Islet precursor cell (in vitro differentiated cells): ENCODE measurements around the gene FLNC.

Experiments used
- DNase-seq: peaks from one replicate; pipeline ENCODE4 v3.0.0-alpha.2; 2018

FLNC gene

GRCh38 chr7:128830231-128831177 lies at the start of gene FLNC:
Gene FLNC, plus strand, starts transcription at chr7:128830406. Its CDS starts 232 bp downstream, at chr7:128830638.
- peak; percentile 80 for DNase-seq

- no peak for DNase-seq
These were observed 49.1 kb upstream of the FLNC start for GRCh38 chr7:128781126-128781525.

GRCh38 chr7:128781851-128782250 lies 48.4 kb upstream of the FLNC start:
- DNase-seq: no peak

- DNase-seq: peak; percentile 96
These were observed 46.9 kb upstream of the FLNC start for GRCh38 chr7:128783143-128783861.

GRCh38 chr7:128785738-128786137 lies 44.5 kb upstream of the FLNC start:
- no peak for DNase-seq

- no peak for DNase-seq
These were observed 41.5 kb upstream of the FLNC start for GRCh38 chr7:128788446-128789412.

GRCh38 chr7:128790315-128791041 lies 39.7 kb upstream of the FLNC start:
- no peak for DNase-seq

GRCh38 chr7:128791121-128791971 lies 38.9 kb upstream of the FLNC start, which contains the start of gene CCDC136:
Gene CCDC136, plus strand, starts transcription at chr7:128791968. Its CDS starts 444 bp downstream, at chr7:128792412.
- DNase-seq: peak; percentile 87

GRCh38 chr7:128791972-128792327 lies 38.3 kb upstream of the FLNC start:
- no peak for DNase-seq

GRCh38 chr7:128792471-128793180 lies 37.6 kb upstream of the FLNC start:
- no peak for DNase-seq

- no peak for DNase-seq
These were observed 37.0 kb upstream of the FLNC start for GRCh38 chr7:128793181-128793547.

- DNase-seq: no peak
These were observed 36.2 kb upstream of the FLNC start for GRCh38 chr7:128794020-128794419.

GRCh38 chr7:128794436-128794835 lies 35.8 kb upstream of the FLNC start:
- DNase-seq: no peak

GRCh38 chr7:128795129-128795528 lies 35.1 kb upstream of the FLNC start:
- peak; percentile 31 for DNase-seq

GRCh38 chr7:128796327-128796726 lies 33.9 kb upstream of the FLNC start:
- DNase-seq: no peak

- DNase-seq: no peak
These were observed 30.8 kb upstream of the FLNC start for GRCh38 chr7:128799451-128799850.

- no peak for DNase-seq
These were observed 29.6 kb upstream of the FLNC start for GRCh38 chr7:128800567-128800966.

- DNase-seq: no peak
These were observed 29.2 kb upstream of the FLNC start for GRCh38 chr7:128801003-128801402.

- no peak for DNase-seq
These were observed 28.4 kb upstream of the FLNC start for GRCh38 chr7:128801667-128802418.

GRCh38 chr7:128804484-128804883 lies 25.7 kb upstream of the FLNC start:
- no peak for DNase-seq
